ENCODE measurements around the gene INSL3.

INSL3 gene

GRCh38 chr19:17821190-17821589 is at the start of gene INSL3:
INSL3 (minus strand) TSS chr19:17821519; CDS start chr19:17821506, 13 bp downstream.
- DNase-seq (ENCODE audit: extremely low read depth in 1 of 2, low read depth in 1 of 2) = no peak

- no peak for DNase-seq (ENCODE audit: extremely low read depth in 1 of 2, low read depth in 1 of 2)
These were observed 47.8 kb upstream of the INSL3 start for GRCh38 chr19:17869114-17869608.

GRCh38 chr19:17868669-17869068 is 47.4 kb upstream of the INSL3 start:
- no peak for DNase-seq (ENCODE audit: extremely low read depth in 1 of 2, low read depth in 1 of 2)

GRCh38 chr19:17866964-17867486 is 45.7 kb upstream of the INSL3 start:
- no peak for DNase-seq (ENCODE audit: extremely low read depth in 1 of 2, low read depth in 1 of 2)

GRCh38 chr19:17866312-17866963 is 45.1 kb upstream of the INSL3 start:
- DNase-seq (ENCODE audit: extremely low read depth in 1 of 2, low read depth in 1 of 2) = no peak

GRCh38 chr19:17865364-17866311 is 44.3 kb upstream of the INSL3 start:
- DNase-seq (ENCODE audit: extremely low read depth in 1 of 2, low read depth in 1 of 2) = no peak

- no peak for DNase-seq (ENCODE audit: extremely low read depth in 1 of 2, low read depth in 1 of 2)
These were observed 42.3 kb upstream of the INSL3 start for GRCh38 chr19:17863520-17864182.

GRCh38 chr19:17862711-17863519 is 41.6 kb upstream of the INSL3 start:
- DNase-seq (ENCODE audit: extremely low read depth in 1 of 2, low read depth in 1 of 2) = no peak

- no peak for DNase-seq (ENCODE audit: extremely low read depth in 1 of 2, low read depth in 1 of 2)
These were observed 40.5 kb upstream of the INSL3 start for GRCh38 chr19:17861542-17862402.

- DNase-seq (ENCODE audit: extremely low read depth in 1 of 2, low read depth in 1 of 2) = no peak
These were observed 39.7 kb upstream of the INSL3 start for GRCh38 chr19:17860993-17861360.

GRCh38 chr19:17860331-17860992 is 39.1 kb upstream of the INSL3 start:
- DNase-seq (ENCODE audit: extremely low read depth in 1 of 2, low read depth in 1 of 2) = no peak

GRCh38 chr19:17859533-17860330 is 38.4 kb upstream of the INSL3 start, which contains the start of gene RPL18A:
RPL18A (plus strand) TSS chr19:17859910; CDS start chr19:17859957, 47 bp downstream.
- DNase-seq (ENCODE audit: extremely low read depth in 1 of 2, low read depth in 1 of 2) = peak; percentile 93 to 97

GRCh38 chr19:17855280-17856152 is 34.2 kb upstream of the INSL3 start:
- DNase-seq (ENCODE audit: extremely low read depth in 1 of 2, low read depth in 1 of 2) = peak; percentile 80 to 88

- no peak for DNase-seq (ENCODE audit: extremely low read depth in 1 of 2, low read depth in 1 of 2)
These were observed 32.7 kb upstream of the INSL3 start for GRCh38 chr19:17854061-17854460.

- no peak for DNase-seq (ENCODE audit: extremely low read depth in 1 of 2, low read depth in 1 of 2)
These were observed 27.4 kb upstream of the INSL3 start for GRCh38 chr19:17848595-17849292.

Data from activated CD8-positive, alpha-beta memory T cell treated with anti-CD3 and anti-CD28 coated beads for 1 hour (primary cell).